Measurements from ENCODE around the gene MOSPD3.

- TF ChIP-seq CTCF (IDR thresholded peaks at IDR 0.05) = peak in 2 of 5 experiments; percentile 44 to 46
- peak; percentile 98 for TF ChIP-seq POLR2A (IDR thresholded peaks at IDR 0.05)
Measured at GRCh38 chr7:100611983-100612729, at the start of gene MOSPD3.
